HepG2 (cell line): Measurements from ENCODE around the gene BLVRB. TPM values are rescaled to one million over a fixed set of nuclear protein-coding genes. Genes with fewer than 3 reads are reported as not detected.
A peak's percentile ranks its signal among the peaks of the same experiment; 100 is the strongest.

Source experiments
- ATAC-seq: fragments of 200-7000 bp; cut with Tn5 transposase; 3 replicates; pipeline ENCODE4 v1.9.1; 2020; ENCODE audit warnings: mild to moderate bottlenecking, moderate library complexity
- BruUV-seq: library from RNA; stranded (reverse); fragments of 400-500 nt; replicated peaks from 2 replicates; lab custom pipeline; 2021; lab: Mats Ljungman, UMichigan
- CTCF ChIA-PET: fragments of 300-600 bp; formaldehyde crosslinking; extraction: SDS; loops from one replicate; lab custom pipeline; 2021; ENCODE audit warnings: low total read pairs, inconsistent platforms, low intra/inter-chr PET ratio; lab: Yijun Ruan, JAX
- POLR2A ChIA-PET: fragments of 350-600 bp; sonication (Branson Sonifier 250); formaldehyde crosslinking; loops from one replicate; lab custom pipeline; 2020; ENCODE audit warnings: antibody characterized with exemption, inconsistent platforms; lab: Yijun Ruan, JAX
- DNase-seq: peaks from one replicate; pipeline ENCODE4 v3.0.0-alpha.2; 2015; ENCODE audit warnings: low spot score
- FAIRE-seq: peaks from 3 replicates; lab custom pipeline; 2011; peaks lifted over from hg19 to GRCh38; lab: Jason Lieb, UNC
- H2AFZ ChIP-seq: one replicate; pipeline ENCODE4 v1.6.1; 2011; ENCODE audit warnings: low read length, inconsistent platforms
- H3K27ac ChIP-seq: fragments of 300-600 bp; 3 replicates; pipeline ENCODE4 v1.8.0; 2011; ENCODE audit warnings: mixed run types, mild to moderate bottlenecking, mixed read lengths, low read length, inconsistent platforms; ENCODE audit not compliant: insufficient read depth; ENCODE audit errors: extremely low read length
- H3K27me3 ChIP-seq, 2 experiments: fragments of 200-600 bp in 1 of 2; 2 replicates in 1 of 2; 3 replicates in 1 of 2; pipeline versions ENCODE4 v1.6.0 to v1.8.0; 2011; ENCODE audit warnings: low read length in 2 of 2, mild to moderate bottlenecking in 2 of 2, moderate library complexity in 2 of 2, inconsistent platforms in 1 of 2; ENCODE audit not compliant: insufficient read depth in 2 of 2, control insufficient read depth in 1 of 2
- H3K36me3 ChIP-seq, 2 experiments: fragments of 200-600 bp in 1 of 2; replicated peaks in 1 of 2; 2 replicates in 1 of 2; 3 replicates in 1 of 2; pipeline versions ENCODE4 v1.5.1 to v1.8.0; 2011; ENCODE audit warnings: low read length in 2 of 2, inconsistent platforms in 1 of 2; ENCODE audit not compliant: insufficient read depth in 2 of 2, control insufficient read depth in 1 of 2
- H3K4me1 ChIP-seq: 2 replicates; pipeline ENCODE4 v1.5.1; 2012; ENCODE audit warnings: low read length, inconsistent platforms; ENCODE audit not compliant: insufficient read depth
- H3K4me2 ChIP-seq: 2 replicates; pipeline ENCODE4 v1.6.0; 2011; ENCODE audit warnings: low read depth, low read length, inconsistent platforms
- H3K4me3 ChIP-seq, 3 experiments: fragments of 200-600 bp in 1 of 3; sonication (generic), shearing (Covaris generic) in 1 of 3; replicated peaks in 1 of 3; 2 replicates each; pipeline ENCODE4 v1.5.1; 2011 to 2016; ENCODE audit warnings: low read length in 3 of 3, inconsistent platforms in 2 of 3, low read depth in 2 of 3, mild to moderate bottlenecking in 2 of 3, control low read depth in 1 of 3, mixed read lengths in 1 of 3; ENCODE audit not compliant: insufficient read depth in 1 of 3
- H3K79me2 ChIP-seq: one replicate; pipeline ENCODE4 v1.6.1; 2011; ENCODE audit warnings: low read length, inconsistent platforms; ENCODE audit not compliant: insufficient read depth
- H3K9ac ChIP-seq: 2 replicates; pipeline ENCODE4 v1.6.0; 2011; ENCODE audit warnings: mild to moderate bottlenecking, low read depth, low read length, inconsistent platforms; ENCODE audit not compliant: insufficient read depth
- H3K9me3 ChIP-seq: 2 replicates; pipeline ENCODE4 v1.5.1; 2012; ENCODE audit warnings: mild to moderate bottlenecking, low read length
- H4K20me1 ChIP-seq: 2 replicates; pipeline ENCODE4 v1.6.0; 2011; ENCODE audit warnings: inconsistent platforms, mild to moderate bottlenecking, low read length, moderate library complexity; ENCODE audit not compliant: insufficient read depth
- BRD4 ChIP-seq: sonication (generic); formaldehyde crosslinking; IDR thresholded peaks from 2 replicates; pipeline ENCODE4 v1.4.0; 2020; ENCODE audit warnings: missing genetic modification reagents
- CEBPG ChIP-seq: IDR thresholded peaks from 2 replicates; pipeline ENCODE4 v1.6.1; 2016
- IKZF1 ChIP-seq: fragments of 450-650 bp; IDR thresholded peaks from 2 replicates; pipeline ENCODE4 v1.7.1; 2016
- ZNF337 ChIP-seq: sonication (generic); formaldehyde crosslinking; IDR thresholded peaks from 2 replicates; pipeline ENCODE4 v1.5.1; 2020; ENCODE audit warnings: missing genetic modification reagents, low read depth, mild to moderate bottlenecking, borderline replicate concordance
- ZNF382 ChIP-seq: sonication (generic); formaldehyde crosslinking; IDR thresholded peaks from 2 replicates; pipeline ENCODE4 v1.5.0; 2020; ENCODE audit warnings: missing genetic modification reagents, mild to moderate bottlenecking, borderline replicate concordance
- ZNF629 ChIP-seq: sonication (generic); formaldehyde crosslinking; conservative IDR thresholded peaks from 2 replicates; pipeline ENCODE4 v1.5.0; 2020; ENCODE audit warnings: missing genetic modification reagents
- ZSCAN30 ChIP-seq: sonication (generic); formaldehyde crosslinking; IDR thresholded peaks from 2 replicates; pipeline ENCODE4 v1.5.0; 2020; ENCODE audit warnings: mild to moderate bottlenecking, missing genetic modification reagents
- WGBS: methylation state at CpG from one replicate; pipeline ENCODE4 v1.1.6; 2017; ENCODE audit warnings: low lambda C conversion rate; 5-methylcytosine and 5-hydroxymethylcytosine counted together
- in situ Hi-C: cut with HindIII; loops from 2 replicates; pipeline ENCODE4 v1.10.0; 2017; ENCODE audit warnings: low pct_unique_long_range_greater_than_20kb; ENCODE audit not compliant: extremely low pct_ligation_motif_present
- intact Hi-C: fragments of 100-400 bp; cut with micrococcal nuclease; formaldehyde crosslinking; loops from one replicate; pipeline ENCODE4 v1.10.0; 2022; ENCODE audit not compliant: unreplicated experiment
- polyA plus RNA-seq, 8 experiments: library from polyadenylated mRNA; depleted of rRNA in 3 of 8; stranded (reverse) in 7 of 8; unstranded in 1 of 8; fragments of >200 nt; fragmentation: Illumina TruSeq in 4 of 8; extraction: Trizol in 4 of 8; gene quantifications; 2 replicates each; pipeline versions ENCODE4 v1.2.1 to v1.2.3, GENCODE V29; 2011 to 2016; ENCODE audit warnings: low read depth in 4 of 8, missing spikeins in 1 of 8, mixed read lengths in 1 of 8; ENCODE audit not compliant: insufficient read depth in 1 of 8
- total RNA-seq, 5 experiments: library from RNA; depleted of rRNA; stranded (reverse); fragments of >200 nt; fragmentation: Illumina TruSeq; extraction: Trizol; gene quantifications; 2 replicates each; pipeline ENCODE4 v1.2.3, GENCODE V29; 2016; ENCODE audit warnings: low read depth in 1 of 5
- TF ChIP-seq, protein P1 (sequence below): sonication (generic); formaldehyde crosslinking; IDR thresholded peaks from 2 replicates; pipeline ENCODE4 v1.5.0; 2020; ENCODE audit warnings: mild to moderate bottlenecking, missing genetic modification reagents
- TF ChIP-seq, protein P2 (sequence below): sonication (generic); formaldehyde crosslinking; IDR thresholded peaks from 2 replicates; pipeline ENCODE4 v1.5.1; 2020; ENCODE audit warnings: mild to moderate bottlenecking, missing genetic modification reagents
- TF ChIP-seq, protein P3 (sequence below): sonication (generic); formaldehyde crosslinking; IDR thresholded peaks from 2 replicates; pipeline ENCODE4 v1.5.0; 2020; ENCODE audit warnings: missing genetic modification reagents

BLVRB gene
- total and polyA plus RNA-seq, 2 of the 13 experiments (the other 11 are each of a cell fraction or from before 2014, with no cell fraction given): 25.9 to 51.4 TPM

DNA sequence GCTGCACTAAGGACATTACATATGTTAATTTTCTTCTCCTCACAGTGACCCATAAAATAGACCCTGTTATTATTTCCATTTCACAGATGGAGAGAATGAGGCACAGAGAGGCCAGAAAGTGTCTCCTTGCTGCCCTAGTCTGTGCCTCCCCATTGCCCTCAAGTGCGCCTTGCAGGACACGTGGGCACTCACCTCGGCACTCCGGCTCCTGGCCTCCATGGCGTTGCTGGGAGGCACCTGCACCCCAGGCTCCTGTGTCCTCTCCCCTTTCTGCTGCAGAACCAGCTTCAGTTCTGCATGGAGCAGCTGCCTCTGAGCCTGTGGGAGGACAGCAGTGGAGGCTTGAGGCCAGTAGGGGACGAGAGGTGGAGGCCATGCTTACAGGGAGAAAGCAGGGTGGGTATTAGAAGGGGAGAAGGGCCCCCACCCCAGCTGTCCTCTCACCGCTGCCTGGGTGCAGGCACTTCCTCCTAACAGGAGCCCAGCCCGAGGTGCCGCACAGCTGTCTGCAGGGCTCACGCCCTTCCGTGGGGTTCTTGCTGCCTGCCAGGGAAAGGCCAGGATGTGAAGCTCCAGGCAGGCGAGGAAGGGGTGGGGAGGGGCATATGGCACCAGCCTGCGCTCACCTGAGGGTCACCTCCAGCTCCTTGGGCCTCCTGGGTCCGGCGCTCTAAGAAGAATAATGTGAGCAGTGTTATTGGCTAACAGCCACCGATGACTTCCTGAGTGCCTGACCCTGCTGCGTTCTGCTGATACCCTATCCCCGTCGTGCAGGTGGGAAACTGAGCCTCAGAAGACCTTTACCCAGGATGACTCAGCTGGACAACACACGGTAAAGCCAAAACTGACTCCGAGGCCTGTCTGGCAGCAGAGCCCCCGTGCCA lies 57.6 kb downstream of the BLVRB start (continued):
- TF ChIP-seq, protein P1, sequence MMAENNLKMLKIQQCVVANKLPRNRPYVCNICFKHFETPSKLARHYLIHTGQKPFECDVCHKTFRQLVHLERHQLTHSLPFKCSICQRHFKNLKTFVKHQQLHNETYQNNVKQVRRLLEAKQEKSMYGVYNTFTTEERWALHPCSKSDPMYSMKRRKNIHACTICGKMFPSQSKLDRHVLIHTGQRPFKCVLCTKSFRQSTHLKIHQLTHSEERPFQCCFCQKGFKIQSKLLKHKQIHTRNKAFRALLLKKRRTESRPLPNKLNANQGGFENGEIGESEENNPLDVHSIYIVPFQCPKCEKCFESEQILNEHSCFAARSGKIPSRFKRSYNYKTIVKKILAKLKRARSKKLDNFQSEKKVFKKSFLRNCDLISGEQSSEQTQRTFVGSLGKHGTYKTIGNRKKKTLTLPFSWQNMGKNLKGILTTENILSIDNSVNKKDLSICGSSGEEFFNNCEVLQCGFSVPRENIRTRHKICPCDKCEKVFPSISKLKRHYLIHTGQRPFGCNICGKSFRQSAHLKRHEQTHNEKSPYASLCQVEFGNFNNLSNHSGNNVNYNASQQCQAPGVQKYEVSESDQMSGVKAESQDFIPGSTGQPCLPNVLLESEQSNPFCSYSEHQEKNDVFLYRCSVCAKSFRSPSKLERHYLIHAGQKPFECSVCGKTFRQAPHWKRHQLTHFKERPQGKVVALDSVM (CRISPR knock-in tag): peak; percentile 74
- no peak for TF ChIP-seq BRD4 (CRISPR knock-in tag)
- peak; percentile 47; the same call in 1 of the 2 replicates for TF ChIP-seq ZNF629 (CRISPR knock-in tag)
- TF ChIP-seq, all 625 proteins: peak for 5

DNA sequence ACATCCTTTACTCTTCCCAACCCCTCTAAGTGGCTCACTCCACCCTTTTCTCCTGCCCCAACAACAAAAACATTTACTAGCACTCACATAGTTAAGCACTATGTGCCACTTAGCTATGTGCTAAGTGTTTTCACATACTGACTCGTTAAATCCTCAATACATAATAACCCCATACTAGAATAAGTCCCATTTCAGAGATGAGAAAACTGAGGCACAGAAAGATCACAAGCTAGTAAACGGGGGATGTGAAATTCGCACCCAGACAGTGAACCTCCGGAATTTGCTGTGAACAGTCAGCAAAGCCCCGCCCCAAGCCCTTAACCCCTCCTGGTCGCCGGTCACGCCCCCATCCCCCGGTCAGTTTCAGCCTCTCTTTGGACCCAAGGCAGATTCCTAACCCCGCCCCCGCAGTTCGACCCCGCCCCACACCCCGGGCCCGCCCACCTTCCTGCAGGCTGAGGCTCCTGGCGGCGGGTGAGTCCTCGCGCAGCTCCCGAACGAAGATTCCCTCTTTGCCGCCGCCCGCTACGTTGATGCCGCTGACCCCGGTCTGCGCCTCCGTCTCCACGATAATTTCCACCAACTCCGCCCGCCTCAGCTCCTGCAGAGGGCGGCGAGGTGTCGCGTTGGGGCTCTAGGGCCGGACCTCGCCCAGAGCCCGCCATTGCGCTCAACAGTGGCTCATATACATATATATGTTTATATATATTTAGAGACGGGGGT lies 62.1 kb downstream of the BLVRB start:
- BruUV-seq: TSS peak; percentile 60
- peak; percentile 84 for DNase-seq
- ChIA-PET POLR2A (interaction anchor here (0.6 to 2.4 kb wide), 11 partner anchors 9 to 200 kb away, joined by 3 to 12 read pairs (median 4); partner anchors contain the start of genes BLVRB, PRX and SERTAD1), CTCF (no interaction called here)
- intact Hi-C loops (no loop called here), in situ Hi-C loops (no loop called here)
- Histone ChIP-seq H3K27me3 (peaks cover 2 to 4% of the 10 kb centered on the region in 2 experiments; a peak in 1 of 5 replicates), H3K9ac (peak overlapping the region; percentile 60; the same call in 1 of the 2 replicates), H3K4me1 (peaks cover 21% of the 10 kb centered on the region), H4K20me1 (no peaks in the 10 kb centered on the region), H3K4me2 (peak overlapping the region; percentile 79), H3K79me2 (no peaks in the 10 kb centered on the region), H3K36me3 (no peaks in the 10 kb centered on the region), H3K4me3 (peak overlapping the region; percentile 54 to 73 (median 70); a peak in 5 of 6 replicates), H3K27ac (peak overlapping the region; percentile 50), H3K9me3 (no peaks in the 10 kb centered on the region), H2AFZ (no peak overlapping the region)
- ATAC-seq: peak; percentile 91
- peak; percentile 91 for FAIRE-seq
- WGBS: 0% methylated on average over 8 of the region's 41 CpGs
- TF ChIP-seq ZNF382 (CRISPR knock-in tag) (no peak), CEBPG (CRISPR knock-in tag) (no peak), ZSCAN30 (no peak), IKZF1 (no peak), ZNF337 (no peak)
- TF ChIP-seq, protein P2, sequence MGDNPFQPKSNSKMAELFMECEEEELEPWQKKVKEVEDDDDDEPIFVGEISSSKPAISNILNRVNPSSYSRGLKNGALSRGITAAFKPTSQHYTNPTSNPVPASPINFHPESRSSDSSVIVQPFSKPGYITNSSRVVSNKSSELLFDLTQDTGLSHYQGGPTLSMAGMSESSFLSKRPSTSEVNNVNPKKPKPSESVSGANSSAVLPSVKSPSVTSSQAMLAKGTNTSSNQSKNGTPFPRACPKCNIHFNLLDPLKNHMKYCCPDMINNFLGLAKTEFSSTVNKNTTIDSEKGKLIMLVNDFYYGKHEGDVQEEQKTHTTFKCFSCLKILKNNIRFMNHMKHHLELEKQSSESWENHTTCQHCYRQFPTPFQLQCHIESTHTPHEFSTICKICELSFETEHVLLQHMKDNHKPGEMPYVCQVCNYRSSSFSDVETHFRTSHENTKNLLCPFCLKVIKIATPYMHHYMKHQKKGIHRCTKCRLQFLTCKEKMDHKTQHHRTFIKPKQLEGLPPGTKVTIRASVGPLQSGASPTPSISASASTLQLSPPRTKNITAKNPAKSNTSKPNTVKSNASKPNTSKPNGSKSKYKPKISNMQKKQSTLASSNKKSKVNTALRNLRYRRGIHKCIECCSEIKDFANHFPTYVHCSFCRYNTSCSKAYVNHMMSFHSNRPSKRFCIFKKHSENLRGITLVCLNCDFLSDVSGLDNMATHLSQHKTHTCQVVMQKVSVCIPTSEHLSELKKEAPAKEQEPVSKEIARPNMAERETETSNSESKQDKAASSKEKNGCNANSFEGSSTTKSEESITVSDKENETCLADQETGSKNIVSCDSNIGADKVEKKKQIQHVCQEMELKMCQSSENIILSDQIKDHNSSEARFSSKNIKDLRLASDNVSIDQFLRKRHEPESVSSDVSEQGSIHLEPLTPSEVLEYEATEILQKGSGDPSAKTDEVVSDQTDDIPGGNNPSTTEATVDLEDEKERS (CRISPR knock-in tag): no peak
- TF ChIP-seq, protein P3, sequence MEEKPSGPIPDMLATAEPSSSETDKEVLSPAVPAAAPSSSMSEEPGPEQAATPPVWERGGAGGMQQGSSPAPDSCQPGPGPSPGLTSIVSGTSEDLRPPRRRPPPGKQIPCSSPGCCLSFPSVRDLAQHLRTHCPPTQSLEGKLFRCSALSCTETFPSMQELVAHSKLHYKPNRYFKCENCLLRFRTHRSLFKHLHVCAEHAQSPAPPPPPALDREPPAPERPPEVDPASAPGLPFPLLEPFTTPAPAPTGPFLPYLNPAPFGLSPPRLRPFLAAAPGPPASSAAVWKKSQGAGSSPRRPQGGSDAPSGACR (CRISPR knock-in tag): no peak
